ENCODE measurements around the gene LRIG1. TPM values are rescaled to one million over a fixed set of nuclear protein-coding genes. Genes with fewer than 3 reads are reported as not detected.

Gene LRIG1
- total RNA-seq, 1 donor from 2014 or later: 178 TPM

DNA sequence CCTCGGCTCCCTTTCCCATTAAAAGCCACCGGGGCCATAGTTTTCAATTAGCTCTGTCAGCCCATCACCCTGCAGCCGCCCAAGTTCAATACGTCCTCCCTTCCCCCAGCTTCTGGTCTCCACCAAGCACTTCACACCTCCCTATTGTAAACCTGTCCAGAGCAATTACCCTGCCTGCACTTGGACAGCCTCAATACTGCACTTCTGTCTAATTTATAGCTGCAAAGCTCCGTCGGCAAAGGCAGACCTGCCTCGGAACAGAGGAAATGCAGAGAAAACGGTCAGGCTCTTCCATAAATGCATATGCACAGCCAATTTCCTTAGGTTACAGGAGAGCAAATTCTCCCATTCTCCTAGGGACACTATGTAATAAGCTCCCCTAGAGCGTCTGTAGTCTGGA, 21.9 kb downstream of the LRIG1 start:
- H3K27ac Mint-ChIP-seq (ENCODE audit: unreplicated experiment): peak overlapping the region; percentile 52
- no peak for DNase-seq (ENCODE audit: low read depth, low spot score)
- peaks cover 2% of the 10 kb centered on the region for H3K36me3 Mint-ChIP-seq (ENCODE audit: low read depth)
- peaks cover 58% of the 10 kb centered on the region for H3K4me1 Mint-ChIP-seq
- TF ChIP-seq, protein P1, sequence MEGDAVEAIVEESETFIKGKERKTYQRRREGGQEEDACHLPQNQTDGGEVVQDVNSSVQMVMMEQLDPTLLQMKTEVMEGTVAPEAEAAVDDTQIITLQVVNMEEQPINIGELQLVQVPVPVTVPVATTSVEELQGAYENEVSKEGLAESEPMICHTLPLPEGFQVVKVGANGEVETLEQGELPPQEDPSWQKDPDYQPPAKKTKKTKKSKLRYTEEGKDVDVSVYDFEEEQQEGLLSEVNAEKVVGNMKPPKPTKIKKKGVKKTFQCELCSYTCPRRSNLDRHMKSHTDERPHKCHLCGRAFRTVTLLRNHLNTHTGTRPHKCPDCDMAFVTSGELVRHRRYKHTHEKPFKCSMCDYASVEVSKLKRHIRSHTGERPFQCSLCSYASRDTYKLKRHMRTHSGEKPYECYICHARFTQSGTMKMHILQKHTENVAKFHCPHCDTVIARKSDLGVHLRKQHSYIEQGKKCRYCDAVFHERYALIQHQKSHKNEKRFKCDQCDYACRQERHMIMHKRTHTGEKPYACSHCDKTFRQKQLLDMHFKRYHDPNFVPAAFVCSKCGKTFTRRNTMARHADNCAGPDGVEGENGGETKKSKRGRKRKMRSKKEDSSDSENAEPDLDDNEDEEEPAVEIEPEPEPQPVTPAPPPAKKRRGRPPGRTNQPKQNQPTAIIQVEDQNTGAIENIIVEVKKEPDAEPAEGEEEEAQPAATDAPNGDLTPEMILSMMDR (conservative IDR thresholded peaks at IDR 0.05): no peak
- no peaks in the 10 kb centered on the region for H3K27me3 Mint-ChIP-seq (ENCODE audit: low read depth)
- H3K4me3 Mint-ChIP-seq: peak overlapping the region; percentile 48
- no peaks in the 10 kb centered on the region for H3K9me3 Mint-ChIP-seq

DNA sequence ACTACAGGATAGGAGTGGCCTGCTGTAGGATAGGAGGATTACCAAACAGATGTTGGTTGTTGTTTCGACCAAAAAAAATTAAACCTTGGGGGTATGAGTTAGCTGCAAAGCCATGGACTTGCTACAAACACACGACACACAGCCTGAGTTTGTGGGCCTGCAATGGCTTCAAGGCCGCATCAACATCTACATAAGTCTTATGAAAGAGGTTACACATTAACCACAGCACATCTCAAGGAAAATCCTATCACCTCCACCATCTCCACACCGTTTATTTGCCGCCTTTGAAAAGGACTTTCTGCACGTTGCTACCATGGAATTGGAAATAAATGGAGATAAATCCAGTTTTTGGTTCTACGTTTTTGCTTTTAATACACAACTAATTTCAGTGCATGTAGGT, 23.0 kb downstream of the LRIG1 start:
- Mint-ChIP-seq H3K4me3 (no peak overlapping the region), H3K9me3 (no peaks in the 10 kb centered on the region), H3K36me3 (ENCODE audit: low read depth) (peaks cover 2% of the 10 kb centered on the region), H3K27me3 (ENCODE audit: low read depth) (no peaks in the 10 kb centered on the region), H3K4me1 (peaks cover 58% of the 10 kb centered on the region), H3K27ac (ENCODE audit: unreplicated experiment) (no peak overlapping the region)
- TF ChIP-seq, protein P1 (conservative IDR thresholded peaks at IDR 0.05): no peak
- no peak for DNase-seq (ENCODE audit: low read depth, low spot score)

DNA sequence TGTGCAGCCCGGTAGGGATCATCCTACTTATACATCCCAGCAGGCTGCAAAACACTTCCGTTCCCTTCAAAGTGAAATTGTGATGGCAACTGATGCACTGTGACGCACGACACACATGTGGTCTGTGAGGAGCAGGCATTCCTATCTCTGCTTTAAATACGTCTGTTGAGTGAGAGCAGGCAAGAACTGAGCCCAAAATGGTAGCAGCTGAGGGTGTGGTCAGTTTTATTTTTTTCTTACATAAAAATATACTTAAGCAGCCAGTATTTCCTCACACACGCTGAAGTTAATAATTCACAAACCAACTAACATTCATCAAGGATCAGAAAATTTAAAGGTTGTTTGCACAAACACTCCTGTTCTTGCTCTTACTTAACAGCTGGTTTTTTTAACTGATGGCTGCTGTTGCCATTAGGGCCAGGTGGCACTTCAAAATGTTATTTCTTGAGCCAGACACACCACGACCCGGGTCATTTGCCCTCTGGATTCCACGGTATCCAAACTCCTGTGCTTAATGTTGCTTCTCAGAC, 23.9 kb downstream of the LRIG1 start:
- DNase-seq (ENCODE audit: low read depth, low spot score): no peak
- no peaks in the 10 kb centered on the region for H3K9me3 Mint-ChIP-seq
- H3K36me3 Mint-ChIP-seq (ENCODE audit: low read depth): peaks cover 2% of the 10 kb centered on the region
- H3K4me1 Mint-ChIP-seq: peaks cover 59% of the 10 kb centered on the region
- H3K27ac Mint-ChIP-seq (ENCODE audit: unreplicated experiment): no peak overlapping the region
- no peak overlapping the region for H3K4me3 Mint-ChIP-seq
- TF ChIP-seq, protein P1 (conservative IDR thresholded peaks at IDR 0.05): no peak
- H3K27me3 Mint-ChIP-seq (ENCODE audit: low read depth): no peaks in the 10 kb centered on the region

DNA sequence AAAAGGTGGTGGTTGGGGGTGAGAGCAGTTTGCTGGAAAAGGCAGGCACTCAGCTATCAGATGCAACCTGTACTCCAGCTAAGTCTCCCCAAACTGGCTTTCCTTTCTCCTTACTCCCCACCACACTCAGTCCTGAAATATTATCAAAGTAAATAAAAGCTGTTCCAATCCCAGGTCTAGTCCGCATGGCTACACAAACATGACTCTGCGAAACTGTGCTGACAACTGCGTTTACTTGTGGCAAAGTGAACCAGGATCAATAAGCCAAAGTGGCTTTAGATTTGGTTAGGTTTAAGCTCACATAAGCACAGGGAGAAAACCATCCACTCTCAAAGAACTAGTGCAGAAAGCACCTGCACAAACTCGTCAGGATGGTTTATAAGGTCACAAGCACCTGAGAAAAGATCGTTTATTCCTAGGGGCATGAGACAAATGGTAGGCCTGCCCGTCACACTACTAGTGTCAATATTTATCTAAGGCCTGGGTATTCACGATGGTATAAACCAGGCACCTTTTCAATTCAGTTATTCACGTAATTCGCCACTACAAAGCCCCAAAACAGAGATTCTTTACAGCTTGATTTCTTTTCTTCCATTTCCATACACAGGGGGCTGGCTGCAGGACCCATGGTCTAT, 25.3 kb downstream of the LRIG1 start:
- Mint-ChIP-seq H3K9me3 (no peaks in the 10 kb centered on the region), H3K27ac (ENCODE audit: unreplicated experiment) (no peak overlapping the region), H3K4me1 (peaks cover 53% of the 10 kb centered on the region), H3K27me3 (ENCODE audit: low read depth) (no peaks in the 10 kb centered on the region), H3K4me3 (no peak overlapping the region), H3K36me3 (ENCODE audit: low read depth) (peaks cover 2% of the 10 kb centered on the region)
- TF ChIP-seq, protein P1 (conservative IDR thresholded peaks at IDR 0.05): no peak
- DNase-seq (ENCODE audit: low read depth, low spot score): no peak

DNA sequence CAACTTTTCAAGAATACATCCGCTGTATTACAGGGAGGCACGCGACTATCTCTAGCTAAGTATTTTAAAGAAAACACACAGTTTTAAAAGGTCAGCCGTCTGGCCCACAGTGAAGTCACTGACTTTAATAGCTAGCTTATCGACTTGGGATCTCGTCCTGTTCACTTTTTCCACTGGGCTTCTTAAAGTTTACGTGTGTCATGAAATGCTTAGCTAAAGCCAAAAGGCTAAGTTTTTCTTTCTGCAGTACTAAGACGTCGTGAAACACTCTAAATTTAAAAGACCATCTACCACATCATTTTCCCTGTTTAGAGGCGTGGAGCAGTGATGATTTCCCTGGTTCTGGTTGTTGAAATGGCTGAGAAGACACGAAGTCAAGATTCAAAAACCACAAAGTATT, 27.1 kb downstream of the LRIG1 start:
- Mint-ChIP-seq H3K27ac (ENCODE audit: unreplicated experiment) (peak overlapping the region; percentile 1), H3K4me1 (peaks cover 50% of the 10 kb centered on the region), H3K27me3 (ENCODE audit: low read depth) (no peaks in the 10 kb centered on the region), H3K4me3 (peak overlapping the region; percentile 44), H3K9me3 (no peaks in the 10 kb centered on the region), H3K36me3 (ENCODE audit: low read depth) (peaks cover 2% of the 10 kb centered on the region)
- DNase-seq (ENCODE audit: low read depth, low spot score): no peak
- TF ChIP-seq, protein P1 (conservative IDR thresholded peaks at IDR 0.05): no peak
